ENCODE results near the gene TACR2. TPM values are rescaled to one million over a fixed set of nuclear protein-coding genes. Genes with fewer than 3 reads are reported as not detected.

The TACR2 gene
- total RNA-seq, 2 donors from 2014 or later = not detected

- no peak overlapping the region for H3K27ac Mint-ChIP-seq
- no peak overlapping the region for H3K9ac ChIP-seq (ENCODE audit: extremely low read depth, low read length, poor library complexity, severe bottlenecking)
- peaks cover 22% of the 10 kb centered on the region for H3K4me1 Mint-ChIP-seq
- no peak for TF ChIP-seq CTCF (conservative IDR thresholded peaks at IDR 0.05)
- DNase-seq = no peak
- H3K9me3 ChIP-seq (ENCODE audit: control insufficient read depth, low read length) = no peaks in the 10 kb centered on the region
- H3K4me3 Mint-ChIP-seq = no peak overlapping the region
- H3K4me1 ChIP-seq (ENCODE audit: control insufficient read depth, insufficient read depth, low read length) = no peaks in the 10 kb centered on the region
- no peaks in the 10 kb centered on the region for H3K27me3 Mint-ChIP-seq (ENCODE audit: insufficient read depth)
- 96 to 100% methylated on average over 2 of the region's 2 CpGs for WGBS, 2 experiments (ENCODE audit: insufficient coverage in 1 of 2, insufficient read length in 1 of 2)
- no peak overlapping the region for H3K4me3 ChIP-seq (ENCODE audit: low read length)
- no peaks in the 10 kb centered on the region for H3K9me3 Mint-ChIP-seq
- no peaks in the 10 kb centered on the region for H3K27me3 ChIP-seq (ENCODE audit: control insufficient read depth, insufficient read depth, low read length, poor library complexity, severe bottlenecking)
- no peak overlapping the region for H3K27ac ChIP-seq (ENCODE audit: low read depth, low read length)
- peaks cover 55% of the 10 kb centered on the region for H3K36me3 Mint-ChIP-seq (ENCODE audit: low read depth)
- H3K36me3 ChIP-seq (ENCODE audit: control insufficient read depth, insufficient read depth, low read length) = peaks cover 30% of the 10 kb centered on the region
Measured at GRCh38 chr10:69388488-69388887, 28.2 kb downstream of the TACR2 start.

- H3K4me3 Mint-ChIP-seq = no peak overlapping the region
- Histone ChIP-seq H3K4me3 (ENCODE audit: low read length) (no peak overlapping the region), H3K36me3 (ENCODE audit: control insufficient read depth, insufficient read depth, low read length) (peaks cover 34% of the 10 kb centered on the region), H3K9me3 (ENCODE audit: control insufficient read depth, low read length) (no peaks in the 10 kb centered on the region), H3K27me3 (ENCODE audit: control insufficient read depth, insufficient read depth, low read length, poor library complexity, severe bottlenecking) (no peaks in the 10 kb centered on the region), H3K9ac (ENCODE audit: extremely low read depth, low read length, poor library complexity, severe bottlenecking) (no peak overlapping the region), H3K4me1 (ENCODE audit: control insufficient read depth, insufficient read depth, low read length) (no peaks in the 10 kb centered on the region), H3K27ac (ENCODE audit: low read depth, low read length) (no peak overlapping the region)
- H3K36me3 Mint-ChIP-seq (ENCODE audit: low read depth) = peaks cover 59% of the 10 kb centered on the region
- no peaks in the 10 kb centered on the region for H3K9me3 Mint-ChIP-seq
- H3K27me3 Mint-ChIP-seq (ENCODE audit: insufficient read depth) = no peaks in the 10 kb centered on the region
- DNase-seq = peak; percentile 21
- peaks cover 22% of the 10 kb centered on the region for H3K4me1 Mint-ChIP-seq
- WGBS, 2 experiments (ENCODE audit: insufficient coverage in 1 of 2, insufficient read length in 1 of 2) = 77% methylated on average over 3 of the region's 3 CpGs; no CpG with 5 or more reads in 1 of the 2 experiments
- no peak for TF ChIP-seq CTCF (conservative IDR thresholded peaks at IDR 0.05)
- H3K27ac Mint-ChIP-seq = no peak overlapping the region
Measured at GRCh38 chr10:69387500-69387899, 29.2 kb downstream of the TACR2 start.

GRCh38 chr10:69385454-69386350, 31.0 kb downstream of the TACR2 start:
- Mint-ChIP-seq H3K4me1 (peaks cover 15% of the 10 kb centered on the region), H3K36me3 (ENCODE audit: low read depth) (peaks cover 69% of the 10 kb centered on the region), H3K4me3 (no peak overlapping the region), H3K27ac (no peak overlapping the region), H3K27me3 (ENCODE audit: insufficient read depth) (no peaks in the 10 kb centered on the region), H3K9me3 (no peaks in the 10 kb centered on the region)
- no peak for TF ChIP-seq CTCF (conservative IDR thresholded peaks at IDR 0.05)
- WGBS, 2 experiments (ENCODE audit: insufficient coverage in 1 of 2, insufficient read length in 1 of 2) = 93 to 97% methylated on average over 9 to 11 of the region's 11 CpGs
- Histone ChIP-seq H3K4me1 (ENCODE audit: control insufficient read depth, insufficient read depth, low read length) (no peaks in the 10 kb centered on the region), H3K27me3 (ENCODE audit: control insufficient read depth, insufficient read depth, low read length, poor library complexity, severe bottlenecking) (no peaks in the 10 kb centered on the region), H3K9ac (ENCODE audit: extremely low read depth, low read length, poor library complexity, severe bottlenecking) (no peak overlapping the region), H3K27ac (ENCODE audit: low read depth, low read length) (no peak overlapping the region), H3K36me3 (ENCODE audit: control insufficient read depth, insufficient read depth, low read length) (peaks cover 34% of the 10 kb centered on the region), H3K9me3 (ENCODE audit: control insufficient read depth, low read length) (no peaks in the 10 kb centered on the region), H3K4me3 (ENCODE audit: low read length) (no peak overlapping the region)
- no peak for DNase-seq
